GM18511 (cell line): ENCODE results near the gene CORO1C.
"Not testable (repeated sequence)": the region's sequence is repeated elsewhere in the genome, so short reads cannot be mapped to it uniquely, and the experiment has no call there.

Experiments used
- ATAC-seq: cut with Tn5 transposase; IDR thresholded peaks from one replicate; pipeline ENCODE4 v1.9.1; 2021; ENCODE audit warnings: mild to moderate bottlenecking, moderate library complexity; ENCODE audit not compliant: unreplicated experiment

The CORO1C gene

GRCh38 chr12:108755481-108755880 is 24.2 kb upstream of the CORO1C start:
- no peak for ATAC-seq

DNA sequence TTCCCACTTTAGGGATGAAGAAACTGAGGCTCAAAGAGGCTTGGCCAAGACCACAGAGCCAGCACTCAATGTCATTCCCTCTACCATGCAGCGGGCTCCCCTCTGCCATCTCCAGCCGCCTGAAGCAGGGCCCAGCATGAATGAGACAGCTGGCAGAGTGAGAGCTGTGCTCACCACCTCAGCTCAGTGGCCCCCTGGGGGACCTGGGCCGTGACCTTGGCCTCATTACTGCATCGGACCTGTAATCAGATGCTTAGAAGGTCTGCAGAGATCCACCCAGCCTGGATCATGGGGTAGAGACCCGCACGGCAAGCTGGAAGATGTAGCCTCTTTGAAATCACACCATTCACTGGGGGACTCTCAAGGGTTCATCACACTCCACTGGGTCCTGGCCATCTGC is 22.7 kb upstream of the CORO1C start:
- no peak for ATAC-seq

DNA sequence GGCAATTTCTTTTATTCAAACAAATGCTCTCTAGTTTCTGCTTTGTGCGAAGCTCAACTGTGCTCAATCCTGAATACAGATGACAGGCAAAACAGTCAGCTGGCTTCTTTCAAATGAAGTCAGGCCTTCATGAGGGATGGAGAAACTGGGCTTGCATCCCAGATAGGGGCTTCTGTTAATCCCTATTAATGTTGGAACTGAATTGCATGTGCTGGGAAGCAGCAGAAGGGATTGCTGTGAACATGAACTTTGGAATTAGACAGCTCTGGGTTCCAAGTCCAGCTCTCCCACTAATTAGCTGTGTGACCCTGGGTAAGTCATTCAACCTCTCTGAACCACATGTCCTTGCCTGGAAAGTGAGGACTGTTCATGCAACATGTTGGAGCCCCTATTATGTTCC is 21.1 kb upstream of the CORO1C start:
- no peak for ATAC-seq

GRCh38 chr12:108751821-108752220 is 20.5 kb upstream of the CORO1C start:
- no peak for ATAC-seq

DNA sequence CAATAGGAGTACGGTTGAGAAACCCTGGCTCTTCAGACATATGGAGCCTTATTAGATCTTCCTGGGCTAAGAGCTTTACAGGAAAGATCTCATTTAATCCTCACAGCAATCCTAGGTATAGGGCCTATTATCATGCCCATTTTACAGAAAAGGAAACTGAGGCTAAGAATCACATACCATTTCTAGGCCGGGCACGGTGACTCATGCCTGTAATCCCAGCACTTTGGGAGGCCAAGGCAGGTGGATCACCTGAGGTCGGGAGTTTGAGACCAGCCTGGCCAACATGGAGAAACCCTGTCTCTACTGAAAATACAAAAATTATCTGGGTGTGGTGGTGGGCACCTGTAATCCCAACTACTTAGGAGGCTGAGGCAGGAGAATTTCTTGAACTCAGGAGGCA is 19.7 kb upstream of the CORO1C start:
- ATAC-seq = not testable (repeated sequence)

DNA sequence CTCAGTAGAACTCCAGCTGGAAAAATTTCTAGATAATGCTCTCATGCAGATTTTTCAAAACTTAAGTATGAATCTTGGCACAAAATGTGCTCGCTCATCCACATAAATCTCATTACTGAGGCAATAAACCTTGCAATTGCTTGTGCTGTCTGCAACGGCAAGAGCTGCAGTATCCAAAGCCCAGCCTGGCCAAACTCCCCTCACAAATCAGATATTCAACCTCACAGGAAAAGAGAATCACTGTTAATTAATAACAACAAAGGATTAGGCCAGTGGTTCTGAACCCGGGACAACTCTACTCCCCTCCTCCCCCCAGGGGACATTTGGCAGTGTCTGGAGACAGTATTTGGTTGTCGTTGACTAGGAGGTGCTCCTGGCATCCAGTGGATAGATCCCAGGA is 19.2 kb upstream of the CORO1C start:
- ATAC-seq = no peak

GRCh38 chr12:108747563-108747962 is 16.2 kb upstream of the CORO1C start:
- no peak for ATAC-seq

- ATAC-seq = no peak
These were observed 14.3 kb upstream of the CORO1C start for GRCh38 chr12:108745641-108746040.

DNA sequence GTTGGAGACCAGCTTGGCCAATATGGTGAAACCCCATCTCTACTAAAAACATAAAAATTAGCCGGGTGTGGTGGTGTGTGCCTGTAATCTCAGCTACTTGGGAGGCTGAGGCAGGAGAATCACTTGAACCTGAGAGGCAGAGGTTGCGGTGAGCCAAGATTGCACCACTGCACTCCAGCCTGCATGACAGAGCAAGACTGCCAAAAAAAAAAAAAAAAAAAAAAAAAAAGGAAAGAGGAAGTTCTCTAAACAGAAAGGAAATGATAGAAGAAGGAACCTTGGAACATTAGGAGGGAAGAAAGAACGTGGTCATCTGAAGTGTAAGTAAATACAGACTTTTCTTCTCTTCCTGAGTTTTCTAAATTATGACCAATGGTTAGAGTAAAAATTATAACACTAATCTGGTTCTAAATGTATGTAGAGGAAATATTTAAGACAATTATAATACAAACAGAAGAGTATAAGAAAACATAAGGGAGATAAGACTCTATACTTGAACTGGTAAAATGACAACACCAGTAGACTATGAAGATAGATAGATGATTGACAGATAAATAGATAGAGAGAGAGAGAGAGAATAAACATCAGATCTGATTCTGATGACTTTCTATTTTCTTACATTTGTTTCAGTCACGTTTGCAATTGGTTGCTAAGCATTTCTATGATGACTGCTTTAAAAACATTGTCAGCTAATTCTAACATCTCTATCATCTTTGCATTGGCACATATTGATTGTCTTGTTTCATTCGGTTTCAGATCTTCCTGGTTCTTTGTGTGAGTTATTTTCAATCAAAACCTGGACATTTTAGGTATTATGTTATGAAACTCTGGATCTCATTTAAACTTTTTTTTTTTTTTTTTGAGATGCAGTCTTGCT is 12.9 kb upstream of the CORO1C start:
- ATAC-seq = no peak

- no peak for ATAC-seq
These were observed 6.9 kb upstream of the CORO1C start for GRCh38 chr12:108738170-108738569.

DNA sequence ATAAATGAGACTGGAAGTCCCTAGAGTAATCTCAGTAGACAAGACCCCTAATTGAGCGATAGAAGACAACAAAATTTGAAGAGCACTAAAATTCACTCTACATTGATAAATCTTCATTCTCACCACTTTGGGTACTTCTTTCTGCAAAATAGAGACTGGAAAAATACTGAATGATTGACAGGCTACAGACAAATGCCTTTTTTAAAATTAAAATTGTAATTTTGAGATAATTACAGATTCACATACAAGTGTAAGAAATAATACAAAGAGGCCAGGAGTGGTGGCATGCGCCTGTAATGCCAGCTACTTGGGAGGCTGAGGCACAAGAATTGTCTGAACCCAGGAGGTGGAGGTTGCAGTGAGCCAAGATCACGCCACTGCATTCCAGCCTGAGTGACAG is 4.5 kb upstream of the CORO1C start:
- no peak for ATAC-seq

DNA sequence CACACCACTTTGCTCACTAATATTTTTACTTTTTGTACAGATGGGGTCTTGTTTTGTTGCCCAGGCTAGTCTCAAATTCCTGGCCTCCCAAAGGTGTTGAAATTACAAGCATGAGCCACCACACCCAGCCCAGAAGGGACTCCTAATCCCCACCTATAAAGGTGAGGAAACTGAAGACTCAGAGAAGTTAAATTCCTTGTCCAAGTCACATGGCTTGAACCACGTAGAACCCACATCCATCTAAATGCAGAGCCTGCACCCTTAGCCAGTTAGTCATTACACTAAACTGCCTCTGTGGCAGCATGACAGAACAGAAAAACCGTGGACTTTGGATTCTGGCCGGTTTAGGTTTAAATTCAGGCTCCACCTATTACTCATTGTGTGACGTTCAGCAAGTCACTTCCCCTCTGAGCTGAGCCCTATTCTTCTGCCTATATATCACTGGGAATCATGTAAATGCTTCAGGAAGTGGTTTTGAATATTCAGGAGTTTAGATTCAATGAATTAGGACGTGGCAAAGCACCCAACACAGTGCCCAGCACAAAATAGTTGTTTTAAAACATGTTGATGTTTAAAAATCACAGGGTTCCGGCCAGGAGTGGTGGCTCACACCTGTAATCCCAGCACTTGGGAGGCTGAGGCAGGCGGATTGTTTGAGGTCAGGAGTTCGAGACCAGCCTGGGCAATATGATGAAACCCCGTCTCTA is 3.0 kb upstream of the CORO1C start:
- no peak for ATAC-seq

DNA sequence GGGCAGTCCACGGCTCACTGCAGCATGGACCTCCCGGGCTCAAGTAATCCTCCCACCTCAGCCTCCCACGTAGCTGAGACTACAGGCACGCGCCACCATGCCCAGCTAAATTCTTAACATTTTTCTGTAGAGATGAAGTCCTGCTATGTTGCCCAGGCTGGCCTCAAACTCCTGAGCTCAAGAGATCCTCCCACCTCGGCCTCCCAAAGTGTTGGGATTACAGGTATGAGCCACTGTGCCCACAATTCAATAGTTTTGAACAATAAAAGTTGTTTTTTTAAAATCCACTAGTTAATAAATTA is 1.9 kb upstream of the CORO1C start:
- not testable (repeated sequence) for ATAC-seq

- ATAC-seq = no peak
These were observed 1.3 kb upstream of the CORO1C start for GRCh38 chr12:108732489-108733229.

- ATAC-seq = peak; percentile 52
These were observed 646 bp upstream of the CORO1C start for GRCh38 chr12:108731866-108732461.

GRCh38 chr12:108730365-108731104 is 783 bp downstream of the CORO1C start:
- ATAC-seq = no peak

- no peak for ATAC-seq
These were observed 1.5 kb downstream of the CORO1C start for GRCh38 chr12:108729612-108730364.

DNA sequence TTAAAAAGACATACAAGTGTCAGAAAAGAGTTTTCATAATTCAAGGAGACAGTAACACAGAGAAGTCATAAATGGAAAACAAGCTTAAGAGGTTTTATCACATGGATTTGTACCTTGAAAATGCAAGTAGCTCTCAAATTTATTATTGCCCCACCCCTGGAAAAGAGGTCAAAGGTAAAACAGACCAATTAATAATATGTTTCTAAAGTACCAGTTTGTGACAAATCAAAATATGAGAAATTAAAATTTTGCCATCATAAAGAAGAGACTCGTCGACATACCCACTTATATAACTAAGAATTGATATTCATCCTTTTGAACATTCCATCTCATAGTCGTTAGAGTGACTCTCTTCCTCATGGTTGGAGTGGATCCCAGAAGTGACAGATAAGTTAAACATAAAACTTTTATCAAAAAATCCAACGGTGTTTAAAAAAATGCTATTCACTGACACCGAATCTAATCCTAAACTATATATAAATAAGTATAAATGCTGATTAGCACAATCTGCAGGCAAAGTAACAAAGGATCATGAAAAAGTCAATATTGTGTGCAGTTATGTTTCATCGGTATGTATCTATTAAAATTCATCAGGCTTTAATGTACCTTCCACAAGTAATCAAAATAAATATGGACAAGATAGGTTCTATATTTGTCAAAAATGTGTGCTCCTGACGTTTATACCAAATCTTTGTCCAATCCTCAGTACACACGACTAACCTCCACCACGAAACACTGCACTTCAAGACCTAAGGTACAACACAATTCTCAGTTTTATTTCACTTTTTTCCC is 2.3 kb downstream of the CORO1C start:
- no peak for ATAC-seq
